OCI-LY7 (cell line): ENCODE results near the gene PRKX. TPM values are rescaled to one million over a fixed set of nuclear protein-coding genes. Genes with fewer than 3 reads are reported as not detected.

Experiments used
- BruUV-seq: library from RNA; stranded (reverse); fragments of 400-500 nt; replicated peaks from 2 replicates; lab custom pipeline; 2021; lab: Mats Ljungman, UMichigan
- CTCF ChIA-PET: fragments of 300-600 bp; sonication (Branson Sonifier 250); formaldehyde crosslinking; loops from one replicate; lab custom pipeline; 2022; ENCODE audit warnings: antibody characterized with exemption; ENCODE audit not compliant: unreplicated experiment; lab: Charles Lee
- POLR2A ChIA-PET: fragments of 300-600 bp; sonication (Branson Sonifier 250); formaldehyde crosslinking; loops from one replicate; lab custom pipeline; 2022; ENCODE audit warnings: antibody characterized with exemption; lab: Charles Lee
- DNase-seq: peaks from one replicate; pipeline ENCODE4 v3.0.0-alpha.2; 2015; ENCODE audit warnings: low spot score
- H2AFZ ChIP-seq: fragments of 200-600 bp; sonication (generic), shearing (Covaris generic); 2 replicates; pipeline ENCODE4 v1.6.1; 2014; ENCODE audit warnings: mild to moderate bottlenecking, antibody characterized with exemption, low read length, moderate library complexity
- H3K27ac ChIP-seq: fragments of 200-600 bp; sonication (generic); 2 replicates; pipeline ENCODE4 v1.5.1; 2014; ENCODE audit warnings: mixed run types, low read depth, mild to moderate bottlenecking, moderate library complexity, low read length, inconsistent platforms; ENCODE audit not compliant: poor library complexity, severe bottlenecking
- H3K36me3 ChIP-seq: fragments of 200-600 bp; sonication (generic); 2 replicates; pipeline ENCODE4 v1.6.1; 2014; ENCODE audit warnings: mild to moderate bottlenecking, antibody characterized with exemption, low read length, moderate library complexity, mixed read lengths; ENCODE audit not compliant: insufficient read depth
- H3K4me1 ChIP-seq: fragments of 200-600 bp; sonication (generic); 2 replicates; pipeline ENCODE4 v1.5.1; 2014; ENCODE audit warnings: mild to moderate bottlenecking, low read length; ENCODE audit not compliant: insufficient read depth, poor library complexity, severe bottlenecking
- H3K4me2 ChIP-seq: fragments of 200-600 bp; sonication (generic); 2 replicates; pipeline ENCODE4 v1.6.1; 2014; ENCODE audit warnings: mild to moderate bottlenecking, low read length
- H3K4me3 ChIP-seq: fragments of 200-600 bp; sonication (generic); 2 replicates; pipeline ENCODE4 v1.5.1; 2014; ENCODE audit warnings: mild to moderate bottlenecking, low read depth, low read length; ENCODE audit not compliant: poor library complexity, severe bottlenecking
- H3K79me2 ChIP-seq: fragments of 200-600 bp; sonication (generic); 2 replicates; pipeline ENCODE4 v1.6.1; 2016; ENCODE audit warnings: low read depth, mild to moderate bottlenecking, low read length, moderate library complexity, mixed read lengths; ENCODE audit not compliant: insufficient read depth
- H3K9me2 ChIP-seq: fragments of 200-600 bp; sonication (generic); 2 replicates; pipeline ENCODE4 v1.6.1; 2016; ENCODE audit warnings: mild to moderate bottlenecking, low read length, mixed read lengths; ENCODE audit not compliant: insufficient read depth
- H3K9me3 ChIP-seq: fragments of 200-600 bp; sonication (generic); 2 replicates; pipeline ENCODE4 v1.6.1; 2014; ENCODE audit warnings: mild to moderate bottlenecking, mixed run types, low read length, mixed read lengths
- H4K20me1 ChIP-seq: fragments of 200-600 bp; sonication (generic); 2 replicates; pipeline ENCODE4 v1.6.1; 2014; ENCODE audit warnings: mild to moderate bottlenecking, antibody characterized with exemption, low read length, moderate library complexity, mixed read lengths; ENCODE audit not compliant: insufficient read depth
- EZH2phosphoT487 ChIP-seq: fragments of 200-600 bp; sonication (generic); IDR thresholded peaks from 2 replicates; pipeline ENCODE4 v1.6.1; 2018; ENCODE audit warnings: low read depth, borderline replicate concordance, mild to moderate bottlenecking, mixed run types, antibody characterized with exemption, low read length, moderate library complexity, mixed read lengths
- intact Hi-C: fragments of 100-400 bp; cut with micrococcal nuclease; formaldehyde crosslinking; loops from one replicate; pipeline ENCODE4 v1.10.0; 2022; ENCODE audit not compliant: unreplicated experiment
- total RNA-seq, 2 experiments: library from RNA; depleted of rRNA in 1 of 2; stranded (reverse); fragments of >200 nt in 1 of 2; shearing (Covaris generic) in 1 of 2; gene quantifications; 2 replicates each; pipeline ENCODE4 v1.2.3, GENCODE V29; 2014 to 2022
- TF ChIP-seq, protein P1 (sequence below): fragments of 200-600 bp; sonication (generic); conservative IDR thresholded peaks from 2 replicates; pipeline ENCODE4 v1.5.1; 2014; ENCODE audit warnings: mild to moderate bottlenecking, antibody characterized with exemption, low read length, moderate library complexity, mixed read lengths

The PRKX gene
- total RNA-seq, 2 experiments from 2014 or later, result 14.6 to 23.6 TPM

DNA sequence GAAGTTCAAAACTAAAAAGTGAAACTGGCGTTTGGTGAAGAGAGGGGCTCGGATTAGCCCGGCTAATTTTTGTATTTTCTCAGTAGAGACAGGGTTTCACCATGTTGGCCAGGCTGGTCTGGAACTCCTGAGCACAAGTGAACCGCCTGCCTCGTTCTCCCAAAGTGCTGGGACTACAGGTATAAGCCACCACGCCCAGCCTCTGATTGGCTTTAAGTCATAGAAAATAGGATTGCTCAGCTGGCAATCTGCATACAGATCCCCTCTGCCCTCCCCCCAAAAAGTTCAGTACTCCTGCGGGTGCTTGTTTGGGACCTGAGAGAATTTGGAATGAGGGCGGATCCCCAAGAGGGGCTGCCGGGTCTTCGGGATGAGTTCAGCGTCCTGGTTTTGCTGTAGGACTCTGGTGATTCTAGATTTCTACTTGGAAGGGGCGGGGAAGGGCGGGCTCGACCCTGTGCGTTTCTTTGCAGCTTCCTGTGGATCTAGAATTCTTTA lies 537 bp upstream of the PRKX start:
- no peaks in the 10 kb centered on the region for H3K9me3 ChIP-seq
- no peak for DNase-seq
- CTCF ChIA-PET, result no interaction called here

DNA sequence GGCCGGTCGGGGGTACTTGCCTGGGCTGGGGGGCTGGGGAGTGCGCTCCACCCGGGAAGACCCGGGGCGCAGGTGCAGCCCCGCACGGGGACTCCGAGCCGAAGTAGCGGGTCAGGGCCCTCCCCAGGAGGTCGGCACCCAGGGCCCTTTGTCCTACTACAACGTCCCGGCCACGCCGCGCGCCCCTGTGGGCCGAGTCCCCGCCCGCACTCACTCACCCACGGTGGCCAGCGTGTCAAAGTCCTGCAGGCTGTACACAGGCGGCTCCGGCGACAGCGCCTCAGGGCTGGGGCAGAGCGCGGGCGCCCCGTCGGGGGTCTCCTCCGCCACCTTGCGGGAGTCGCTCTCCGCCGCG lies 602 bp downstream of the PRKX start:
- no peak for DNase-seq
- peaks cover 6% of the 10 kb centered on the region for H3K4me1 ChIP-seq
- H3K9me2 ChIP-seq, result no peaks in the 10 kb centered on the region
- POLR2A ChIA-PET, result no interaction called here
- peak overlapping the region; percentile 84 for H3K4me3 ChIP-seq
- peaks cover 14% of the 10 kb centered on the region; the same call in 1 of the 2 replicates for H3K79me2 ChIP-seq
- CTCF ChIA-PET, result no interaction called here
- peak overlapping the region; percentile 46; the same call in 1 of the 2 replicates for H2AFZ ChIP-seq
- intact Hi-C loops, result loop anchor here (2.0 to 5.0 kb wide), 3 partner anchors 61 to 571 kb away; no protein-coding TSS in a partner anchor
- H4K20me1 ChIP-seq, result no peaks in the 10 kb centered on the region
- no TSS peak for BruUV-seq
- peak overlapping the region; percentile 97 for H3K4me2 ChIP-seq
- H3K27ac ChIP-seq, result no peak overlapping the region
- no peaks in the 10 kb centered on the region for H3K36me3 ChIP-seq
- H3K9me3 ChIP-seq, result no peaks in the 10 kb centered on the region
- TF ChIP-seq, protein P1, sequence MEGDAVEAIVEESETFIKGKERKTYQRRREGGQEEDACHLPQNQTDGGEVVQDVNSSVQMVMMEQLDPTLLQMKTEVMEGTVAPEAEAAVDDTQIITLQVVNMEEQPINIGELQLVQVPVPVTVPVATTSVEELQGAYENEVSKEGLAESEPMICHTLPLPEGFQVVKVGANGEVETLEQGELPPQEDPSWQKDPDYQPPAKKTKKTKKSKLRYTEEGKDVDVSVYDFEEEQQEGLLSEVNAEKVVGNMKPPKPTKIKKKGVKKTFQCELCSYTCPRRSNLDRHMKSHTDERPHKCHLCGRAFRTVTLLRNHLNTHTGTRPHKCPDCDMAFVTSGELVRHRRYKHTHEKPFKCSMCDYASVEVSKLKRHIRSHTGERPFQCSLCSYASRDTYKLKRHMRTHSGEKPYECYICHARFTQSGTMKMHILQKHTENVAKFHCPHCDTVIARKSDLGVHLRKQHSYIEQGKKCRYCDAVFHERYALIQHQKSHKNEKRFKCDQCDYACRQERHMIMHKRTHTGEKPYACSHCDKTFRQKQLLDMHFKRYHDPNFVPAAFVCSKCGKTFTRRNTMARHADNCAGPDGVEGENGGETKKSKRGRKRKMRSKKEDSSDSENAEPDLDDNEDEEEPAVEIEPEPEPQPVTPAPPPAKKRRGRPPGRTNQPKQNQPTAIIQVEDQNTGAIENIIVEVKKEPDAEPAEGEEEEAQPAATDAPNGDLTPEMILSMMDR, result no peak
- no peak for TF ChIP-seq EZH2phosphoT487

More for the DNA sequence above, 537 bp upstream of the PRKX start:
- H3K36me3 ChIP-seq, result no peaks in the 10 kb centered on the region
- peak overlapping the region; percentile 87; the same call in 1 of the 2 replicates for H2AFZ ChIP-seq
- peak overlapping the region; percentile 84 for H3K4me3 ChIP-seq
- TF ChIP-seq, protein P1, result no peak
- TF ChIP-seq EZH2phosphoT487, result no peak
- no peaks in the 10 kb centered on the region for H4K20me1 ChIP-seq
- H3K27ac ChIP-seq, result peak overlapping the region; percentile 46
- no peaks in the 10 kb centered on the region for H3K9me2 ChIP-seq
- H3K4me1 ChIP-seq, result peaks cover 6% of the 10 kb centered on the region
- POLR2A ChIA-PET, result interaction anchor here (0.9 to 1.0 kb wide), 2 partner anchors 15 to 19 kb away, joined by 3 read pairs; no protein-coding TSS in a partner anchor
- H3K4me2 ChIP-seq, result peak overlapping the region; percentile 61
- intact Hi-C loops, result loop anchor here (2.0 to 5.0 kb wide), 3 partner anchors 62 to 572 kb away; no protein-coding TSS in a partner anchor
- BruUV-seq, result no TSS peak
- H3K79me2 ChIP-seq, result peaks cover 14% of the 10 kb centered on the region; the same call in 1 of the 2 replicates
